Measurements from ENCODE around the gene PTPRJ. TPM values are rescaled to one million over a fixed set of nuclear protein-coding genes. Genes with fewer than 3 reads are reported as not detected.
A peak's percentile ranks its signal among the peaks of the same experiment; 100 is the strongest.

The PTPRJ gene
- total RNA-seq, 1 donor, result 10.9 TPM

GRCh38 chr11:48106166-48106565, 125.8 kb downstream of the PTPRJ start:
- no peak for DNase-seq (ENCODE audit: insufficient read length, low spot score, missing footprints)
- H3K36me3 ChIP-seq (ENCODE audit: insufficient read depth, low read length), result no peaks in the 10 kb centered on the region
- H3K4me2 ChIP-seq (ENCODE audit: insufficient read depth, low read length), result no peak overlapping the region
- no peak overlapping the region for H2AFZ ChIP-seq (ENCODE audit: low read length)
- peaks cover 41% of the 10 kb centered on the region for H3K4me1 ChIP-seq (ENCODE audit: insufficient read depth, low read length)
- H4K20me1 ChIP-seq (ENCODE audit: insufficient read depth, low read length), result peaks cover 5% of the 10 kb centered on the region
- no peaks in the 10 kb centered on the region for H3K9me3 ChIP-seq (ENCODE audit: low read depth, low read length)
- no peak for TF ChIP-seq CTCF (IDR thresholded peaks at IDR 0.05; ENCODE audit: extremely low read depth, low read depth, low read length)
- H3K4me3 ChIP-seq (ENCODE audit: insufficient read depth, low read length), result no peak overlapping the region
- H3K27me3 ChIP-seq (ENCODE audit: insufficient read depth, low read length), result no peaks in the 10 kb centered on the region
- peaks cover 64% of the 10 kb centered on the region for H3K79me2 ChIP-seq (ENCODE audit: insufficient read depth, low read length)
- H3K27ac ChIP-seq (ENCODE audit: low read depth, low read length), result no peak overlapping the region

- H3K4me3 ChIP-seq (ENCODE audit: insufficient read depth, low read length), result peak overlapping the region; percentile 18
- TF ChIP-seq CTCF (IDR thresholded peaks at IDR 0.05; ENCODE audit: extremely low read depth, low read depth, low read length), result no peak
- no peaks in the 10 kb centered on the region for H3K36me3 ChIP-seq (ENCODE audit: insufficient read depth, low read length)
- H3K27me3 ChIP-seq (ENCODE audit: insufficient read depth, low read length), result no peaks in the 10 kb centered on the region
- peak overlapping the region; percentile 54 for H3K4me2 ChIP-seq (ENCODE audit: insufficient read depth, low read length)
- H3K9me3 ChIP-seq (ENCODE audit: low read depth, low read length), result no peaks in the 10 kb centered on the region
- peaks cover 32% of the 10 kb centered on the region for H3K4me1 ChIP-seq (ENCODE audit: insufficient read depth, low read length)
- H2AFZ ChIP-seq (ENCODE audit: low read length), result peak overlapping the region; percentile 80
- no peaks in the 10 kb centered on the region for H4K20me1 ChIP-seq (ENCODE audit: insufficient read depth, low read length)
- peak overlapping the region; percentile 66 for H3K27ac ChIP-seq (ENCODE audit: low read depth, low read length)
- H3K79me2 ChIP-seq (ENCODE audit: insufficient read depth, low read length), result peaks cover 55% of the 10 kb centered on the region
- DNase-seq (ENCODE audit: insufficient read length, low spot score, missing footprints), result no peak
Observed at GRCh38 chr11:48107188-48107704, 126.9 kb downstream of the PTPRJ start.

GRCh38 chr11:48108231-48109045, 128.1 kb downstream of the PTPRJ start:
- peaks cover 48% of the 10 kb centered on the region for H3K79me2 ChIP-seq (ENCODE audit: insufficient read depth, low read length)
- TF ChIP-seq CTCF (IDR thresholded peaks at IDR 0.05; ENCODE audit: extremely low read depth, low read depth, low read length), result no peak
- no peak overlapping the region for H3K4me3 ChIP-seq (ENCODE audit: insufficient read depth, low read length)
- H4K20me1 ChIP-seq (ENCODE audit: insufficient read depth, low read length), result no peaks in the 10 kb centered on the region
- H3K4me1 ChIP-seq (ENCODE audit: insufficient read depth, low read length), result peaks cover 32% of the 10 kb centered on the region
- no peaks in the 10 kb centered on the region for H3K36me3 ChIP-seq (ENCODE audit: insufficient read depth, low read length)
- H3K27me3 ChIP-seq (ENCODE audit: insufficient read depth, low read length), result no peaks in the 10 kb centered on the region
- H3K4me2 ChIP-seq (ENCODE audit: insufficient read depth, low read length), result no peak overlapping the region
- H3K27ac ChIP-seq (ENCODE audit: low read depth, low read length), result peak overlapping the region; percentile 20
- DNase-seq (ENCODE audit: insufficient read length, low spot score, missing footprints), result no peak
- H2AFZ ChIP-seq (ENCODE audit: low read length), result no peak overlapping the region
- no peaks in the 10 kb centered on the region for H3K9me3 ChIP-seq (ENCODE audit: low read depth, low read length)

- Histone ChIP-seq H3K79me2 (ENCODE audit: insufficient read depth, low read length) (peaks cover 41% of the 10 kb centered on the region), H3K4me1 (ENCODE audit: insufficient read depth, low read length) (peaks cover 31% of the 10 kb centered on the region), H3K9me3 (ENCODE audit: low read depth, low read length) (no peaks in the 10 kb centered on the region), H3K27me3 (ENCODE audit: insufficient read depth, low read length) (no peaks in the 10 kb centered on the region), H3K4me2 (ENCODE audit: insufficient read depth, low read length) (peak overlapping the region; percentile 89), H3K36me3 (ENCODE audit: insufficient read depth, low read length) (no peaks in the 10 kb centered on the region), H3K27ac (ENCODE audit: low read depth, low read length) (peak overlapping the region; percentile 68), H2AFZ (ENCODE audit: low read length) (no peak overlapping the region), H4K20me1 (ENCODE audit: insufficient read depth, low read length) (no peaks in the 10 kb centered on the region), H3K4me3 (ENCODE audit: insufficient read depth, low read length) (peak overlapping the region; percentile 63)
- DNase-seq (ENCODE audit: insufficient read length, low spot score, missing footprints), result no peak
- TF ChIP-seq CTCF (IDR thresholded peaks at IDR 0.05; ENCODE audit: extremely low read depth, low read depth, low read length), result peak; percentile 34
Observed at GRCh38 chr11:48109046-48109666, 128.8 kb downstream of the PTPRJ start.
